ENCODE data around the gene TYRO3.
"Not testable (repeated sequence)": the region's sequence is repeated elsewhere in the genome, so short reads cannot be mapped to it uniquely, and the experiment has no call there.

The TYRO3 gene

GRCh38 chr15:41578736-41579383 is 19.8 kb downstream of the TYRO3 start:
- DNase-seq (ENCODE audit: low spot score): no peak
- H3K27ac ChIP-seq: peak overlapping the region; percentile 7 to 60
- no peak overlapping the region for H3K4me3 ChIP-seq

GRCh38 chr15:41581110-41581509 is 22.1 kb downstream of the TYRO3 start:
- TF ChIP-seq CTCF (IDR thresholded peaks at IDR 0.05): no peak
- no peak for DNase-seq (ENCODE audit: low spot score)

More at GRCh38 chr15:41578736-41579383, 19.8 kb downstream of the TYRO3 start:
- TF ChIP-seq CTCF (IDR thresholded peaks at IDR 0.05): no peak

GRCh38 chr15:41583795-41584194 is 24.8 kb downstream of the TYRO3 start:
- no peak for DNase-seq (ENCODE audit: low spot score)
- no peak overlapping the region for H3K27ac ChIP-seq
- H3K4me3 ChIP-seq: no peak overlapping the region
- no peak for TF ChIP-seq CTCF (IDR thresholded peaks at IDR 0.05)

More at GRCh38 chr15:41581110-41581509, 22.1 kb downstream of the TYRO3 start:
- no peak overlapping the region for H3K4me3 ChIP-seq
- no peak overlapping the region for H3K27ac ChIP-seq

GRCh38 chr15:41584636-41585126 is 25.7 kb downstream of the TYRO3 start:
- Histone ChIP-seq H3K27ac (peak overlapping the region in 1 of 2 donors; percentile 68), H3K4me3 (peak overlapping the region; percentile 75)
- no peak for DNase-seq (ENCODE audit: low spot score)
- no peak for TF ChIP-seq CTCF (IDR thresholded peaks at IDR 0.05)

- TF ChIP-seq CTCF (IDR thresholded peaks at IDR 0.05): peak; percentile 22
- Histone ChIP-seq H3K4me3 (peak overlapping the region; percentile 75), H3K27ac (peak overlapping the region; percentile 45 to 68)
- DNase-seq (ENCODE audit: low spot score): no peak
These were observed 26.4 kb downstream of the TYRO3 start for GRCh38 chr15:41585127-41586047.

- H3K27ac ChIP-seq; H3K4me3 ChIP-seq; DNase-seq (ENCODE audit: low spot score): not testable (repeated sequence)
These were observed 27.7 kb downstream of the TYRO3 start for GRCh38 chr15:41586531-41587282.

GRCh38 chr15:41589018-41589417 is 30.0 kb downstream of the TYRO3 start:
- not testable (repeated sequence) for DNase-seq (ENCODE audit: low spot score); H3K4me3 ChIP-seq; H3K27ac ChIP-seq

GRCh38 chr15:41589571-41589970 is 30.6 kb downstream of the TYRO3 start:
- not testable (repeated sequence) for H3K4me3 ChIP-seq; H3K27ac ChIP-seq; DNase-seq (ENCODE audit: low spot score)

GRCh38 chr15:41591217-41591616 is 32.2 kb downstream of the TYRO3 start:
- not testable (repeated sequence) for H3K4me3 ChIP-seq; DNase-seq (ENCODE audit: low spot score); H3K27ac ChIP-seq

- H3K27ac ChIP-seq; H3K4me3 ChIP-seq; DNase-seq (ENCODE audit: low spot score): not testable (repeated sequence)
These were observed 33.7 kb downstream of the TYRO3 start for GRCh38 chr15:41592718-41593117.
